ENCODE measurements around the gene CFDP1.

Gene CFDP1

GRCh38 chr16:75461575-75461974, 28.3 kb upstream of the CFDP1 start (continued):
- TF ChIP-seq SP3 (tag by site-specific recombination; IDR thresholded peaks at IDR 0.05): no peak
- no peak for TF ChIP-seq KLF16 (tag by site-specific recombination; IDR thresholded peaks at IDR 0.05)
- no peak for TF ChIP-seq PRDM10 (tag by site-specific recombination; IDR thresholded peaks at IDR 0.05)
- peak; percentile 67 for TF ChIP-seq ZNF37A (tag by site-specific recombination; IDR thresholded peaks at IDR 0.05)
- no peak for TF ChIP-seq ZNF530 (tag by site-specific recombination; IDR thresholded peaks at IDR 0.05; ENCODE audit: low read depth)
- TF ChIP-seq ZNF211 (tag by site-specific recombination; IDR thresholded peaks at IDR 0.05; ENCODE audit: low read depth): no peak
- peak; percentile 84 for TF ChIP-seq ZNF350 (tag by site-specific recombination; IDR thresholded peaks at IDR 0.05)
- TF ChIP-seq ZNF16 (tag by site-specific recombination; IDR thresholded peaks at IDR 0.05; ENCODE audit: low read depth): no peak
- no peak for TF ChIP-seq SETDB1 (IDR thresholded peaks at IDR 0.05; ENCODE audit: insufficient read length, low read length)
- TF ChIP-seq ZNF214 (tag by site-specific recombination; IDR thresholded peaks at IDR 0.05; ENCODE audit: borderline replicate concordance): no peak
- peak; percentile 82 for TF ChIP-seq KLF10 (tag by site-specific recombination; IDR thresholded peaks at IDR 0.05)
- TF ChIP-seq KLF9 (tag by site-specific recombination; IDR thresholded peaks at IDR 0.05; ENCODE audit: low read depth): no peak
- TF ChIP-seq ZNF513 (tag by site-specific recombination; IDR thresholded peaks at IDR 0.05): peak; percentile 20; the same call in 1 of the 2 replicates
- TF ChIP-seq ZBTB1 (tag by site-specific recombination; IDR thresholded peaks at IDR 0.05): no peak
- TF ChIP-seq ZNF112 (tag by site-specific recombination; IDR thresholded peaks at IDR 0.05): 0 out of 2 replicates have a peak, but pooled peaks have one; percentile 41
- no peak for TF ChIP-seq REPIN1 (tag by site-specific recombination; IDR thresholded peaks at IDR 0.05; ENCODE audit: low read depth)
- TF ChIP-seq ZBTB49 (tag by site-specific recombination; IDR thresholded peaks at IDR 0.05; ENCODE audit: low read depth): no peak
- peak; percentile 50; the same call in 1 of the 2 replicates for TF ChIP-seq PRDM6 (tag by site-specific recombination; IDR thresholded peaks at IDR 0.05)
- TF ChIP-seq ZNF184 (tag by site-specific recombination; IDR thresholded peaks at IDR 0.05): peak; percentile 78
- no peak for TF ChIP-seq ZNF654 (tag by site-specific recombination; IDR thresholded peaks at IDR 0.05; ENCODE audit: low read depth)
- TF ChIP-seq ZNF626 (tag by site-specific recombination; IDR thresholded peaks at IDR 0.05): 0 out of 2 replicates have a peak, but pooled peaks have one; percentile 26
- TF ChIP-seq BCL6B (tag by site-specific recombination; IDR thresholded peaks at IDR 0.05): no peak
- peak; percentile 36; the same call in 1 of the 2 replicates for TF ChIP-seq ZNF10 (tag by site-specific recombination; IDR thresholded peaks at IDR 0.05)
- peak; percentile 88; the same call in 1 of the 2 replicates for TF ChIP-seq ZNF174 (tag by site-specific recombination; IDR thresholded peaks at IDR 0.05)
- peak; percentile 85; the same call in 1 of the 2 replicates for TF ChIP-seq ZNF561 (tag by site-specific recombination; IDR thresholded peaks at IDR 0.05; ENCODE audit: borderline replicate concordance)
- no peak for TF ChIP-seq ZNF596 (tag by site-specific recombination; IDR thresholded peaks at IDR 0.05)
- TF ChIP-seq ZNF76 (tag by site-specific recombination; IDR thresholded peaks at IDR 0.05; ENCODE audit: borderline replicate concordance, low read depth): no peak
- TF ChIP-seq ZBTB17 (tag by site-specific recombination; IDR thresholded peaks at IDR 0.05): no peak
- TF ChIP-seq ZXDB (tag by site-specific recombination; IDR thresholded peaks at IDR 0.05): no peak
